HG02870 (cell line): Measurements from ENCODE around the gene KDSR.
A peak's percentile ranks its signal among the peaks of the same experiment; 100 is the strongest.
"Not testable (repeated sequence)": the region's sequence is repeated elsewhere in the genome, so short reads cannot be mapped to it uniquely, and the experiment has no call there.

Experiments
- ATAC-seq: cut with Tn5 transposase; IDR thresholded peaks from one replicate; pipeline ENCODE4 v1.9.1; 2021; ENCODE audit warnings: mild to moderate bottlenecking, moderate library complexity; ENCODE audit not compliant: unreplicated experiment

Gene KDSR

GRCh38 chr18:63366213-63367052, 573 bp downstream of the KDSR start:
- ATAC-seq = peak; percentile 26

GRCh38 chr18:63365876-63366212, 1.2 kb downstream of the KDSR start:
- no peak for ATAC-seq

- ATAC-seq = no peak
Measured at GRCh38 chr18:63363951-63364350, 3.1 kb downstream of the KDSR start.

GRCh38 chr18:63363420-63363819, 3.6 kb downstream of the KDSR start:
- ATAC-seq = not testable (repeated sequence)

GRCh38 chr18:63356272-63356896, 10.6 kb downstream of the KDSR start:
- no peak for ATAC-seq

DNA sequence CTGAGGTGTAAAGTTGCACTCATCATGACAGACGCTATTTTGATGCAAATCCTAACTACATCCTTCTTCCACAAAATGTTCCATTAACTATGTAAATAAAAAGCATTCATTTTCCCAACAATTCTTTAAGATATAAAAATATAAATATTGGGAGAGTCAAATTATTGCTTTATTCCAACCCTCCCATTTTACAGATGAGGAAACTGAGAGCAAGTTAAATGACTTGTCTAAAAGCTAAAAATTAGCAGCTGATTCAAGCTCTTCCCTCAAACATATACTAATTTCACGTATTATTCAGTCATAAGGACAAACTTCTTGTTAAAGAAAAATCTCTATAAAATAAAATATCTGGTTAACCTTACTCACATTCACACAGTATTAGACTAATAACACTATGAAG, 16.8 kb downstream of the KDSR start:
- no peak for ATAC-seq

DNA sequence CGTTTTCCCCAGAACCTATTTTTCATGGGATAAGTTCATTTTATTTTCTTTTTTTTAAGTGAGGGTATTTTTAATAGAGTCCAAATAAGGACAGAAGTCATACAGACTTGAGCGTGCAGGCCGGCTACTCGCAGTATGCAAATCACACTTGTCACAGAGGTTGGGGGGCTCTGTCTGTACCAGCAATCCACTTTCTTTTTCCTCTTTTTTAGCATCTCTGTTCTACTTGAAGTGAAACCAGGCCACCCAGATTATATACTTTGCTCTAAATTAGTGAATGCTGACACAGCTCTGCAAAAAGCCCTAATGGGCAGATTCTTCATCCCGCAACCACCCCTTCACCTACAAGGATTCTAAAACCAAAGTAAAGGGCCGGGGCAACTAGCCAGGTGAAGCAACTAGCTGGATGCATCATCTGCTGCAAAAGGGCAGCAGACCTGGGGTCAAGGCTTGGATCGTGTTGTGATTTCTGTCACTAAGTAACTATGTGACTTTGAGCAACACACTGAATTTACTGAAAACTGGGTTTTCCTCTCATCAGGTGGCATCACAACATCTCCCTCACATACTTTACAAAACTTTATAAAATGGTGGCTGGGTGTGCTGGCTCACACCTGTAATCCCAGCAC, 18.4 kb downstream of the KDSR start:
- no peak for ATAC-seq

DNA sequence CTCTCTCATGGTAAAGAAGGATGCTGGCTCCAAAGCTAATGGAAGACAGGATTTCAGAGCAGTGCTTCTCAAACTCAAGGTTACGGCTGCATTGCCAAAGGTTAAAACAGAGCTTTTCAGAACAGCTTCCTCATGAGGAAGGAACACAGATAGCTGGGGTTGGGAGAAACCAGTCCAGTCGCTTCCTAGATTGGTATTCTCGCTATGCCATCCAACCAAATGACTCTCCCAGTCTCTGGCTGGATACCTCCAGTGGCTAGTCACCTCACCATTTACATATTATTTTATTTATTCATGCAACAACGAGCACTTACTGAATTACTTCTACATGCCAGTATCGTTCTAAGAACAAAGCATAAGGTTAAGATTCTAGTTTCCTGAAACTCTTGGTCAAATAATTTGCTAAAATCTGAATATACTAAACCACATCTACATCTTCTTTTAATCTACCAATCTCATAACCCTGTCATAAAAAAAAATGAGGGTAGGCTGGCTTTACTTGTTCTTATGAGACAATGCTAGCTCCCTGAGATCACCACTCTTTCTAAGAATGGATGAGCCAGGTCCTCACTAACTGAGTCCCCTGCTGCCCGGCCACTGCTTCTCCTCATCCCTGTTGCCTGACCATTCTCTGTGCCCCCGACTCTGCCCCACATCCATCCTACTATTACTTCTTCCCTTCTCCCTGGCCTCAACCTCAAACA, 20.4 kb downstream of the KDSR start:
- no peak for ATAC-seq

GRCh38 chr18:63346031-63346430, 21.0 kb downstream of the KDSR start:
- no peak for ATAC-seq

- ATAC-seq = no peak
Measured at GRCh38 chr18:63344918-63345317, 22.1 kb downstream of the KDSR start.

- ATAC-seq = no peak
Measured at GRCh38 chr18:63344263-63344662, 22.7 kb downstream of the KDSR start.

- ATAC-seq = peak; percentile 90
Measured at GRCh38 chr18:63342206-63342605, 24.8 kb downstream of the KDSR start.

DNA sequence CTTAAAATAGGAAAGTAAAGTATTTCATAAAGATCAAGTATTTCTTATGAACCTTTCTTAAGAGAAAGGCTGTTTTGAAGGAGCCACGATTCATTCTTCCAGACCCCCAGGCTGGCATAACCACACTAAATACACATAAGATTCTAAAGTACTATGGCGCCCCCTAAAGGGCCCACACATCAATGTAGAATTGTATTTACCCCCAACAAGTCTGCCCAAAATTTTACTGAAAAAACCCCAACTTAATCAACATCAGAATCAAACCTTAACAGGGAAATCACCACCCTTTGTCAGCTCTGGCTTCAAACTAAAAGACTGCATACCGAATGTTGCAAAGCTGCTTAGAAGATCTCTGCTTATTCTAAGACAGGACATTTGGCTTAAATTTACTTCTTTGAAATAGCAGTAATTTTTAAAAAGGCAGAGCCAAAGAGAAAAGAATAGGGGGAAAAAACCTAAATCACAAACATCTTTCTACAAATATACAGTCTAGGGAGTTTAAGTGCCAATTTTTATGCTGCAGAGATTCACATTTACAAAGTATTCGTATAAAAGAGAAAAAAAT, 27.0 kb downstream of the KDSR start:
- ATAC-seq = no peak

- no peak for ATAC-seq
Measured at GRCh38 chr18:63336366-63337099, 30.5 kb downstream of the KDSR start.

DNA sequence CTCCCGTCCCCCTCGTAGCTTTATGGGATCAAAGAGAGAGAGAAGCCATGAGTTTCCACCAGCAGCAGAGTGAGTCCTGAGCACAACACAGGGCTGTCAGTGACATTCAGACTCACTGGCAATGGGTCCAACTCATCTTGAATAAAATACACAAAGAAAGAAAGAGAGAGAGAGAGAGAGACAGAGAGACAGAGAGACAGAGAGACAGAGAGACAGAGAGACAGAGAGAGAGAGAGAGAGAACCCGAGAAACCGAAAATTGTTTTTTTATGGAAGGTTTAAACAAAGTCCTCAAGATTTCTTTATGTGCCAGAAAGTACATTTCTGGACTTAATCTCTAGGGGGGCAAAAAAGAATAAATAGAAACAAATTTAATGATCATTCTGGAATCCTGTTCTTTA, 35.9 kb downstream of the KDSR start:
- ATAC-seq = no peak

DNA sequence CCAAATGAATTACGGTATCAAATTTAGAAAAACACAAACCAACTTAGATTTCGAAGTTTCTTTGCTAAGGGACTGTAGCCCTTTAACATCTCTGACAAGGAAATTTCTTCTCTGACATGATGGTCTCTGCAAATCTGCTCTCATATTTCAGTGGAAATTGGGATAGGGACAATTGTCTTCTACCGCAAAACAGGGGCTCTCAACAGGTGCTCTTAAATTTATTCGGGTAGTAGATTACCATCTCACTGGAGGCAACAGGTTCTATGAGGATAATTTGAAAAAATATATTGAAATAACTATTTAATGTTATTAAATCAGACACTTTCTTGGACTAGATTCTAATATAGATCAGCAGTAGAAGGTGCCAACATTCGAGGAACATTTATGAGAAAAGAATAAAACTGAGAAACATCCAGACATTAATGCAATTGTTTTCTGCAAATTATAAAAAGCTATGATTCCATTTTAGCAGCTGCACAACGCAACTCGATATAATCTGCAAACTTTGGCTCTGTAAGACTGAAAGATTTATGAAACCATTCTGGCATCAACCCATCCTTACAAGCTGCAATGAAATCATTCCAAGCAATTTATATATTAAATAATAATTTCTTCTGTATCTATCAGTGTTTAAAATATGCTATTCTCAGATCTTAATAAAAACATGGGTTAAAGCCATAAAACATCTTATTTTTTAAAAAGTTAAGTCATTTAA, 37.4 kb downstream of the KDSR start:
- no peak for ATAC-seq

DNA sequence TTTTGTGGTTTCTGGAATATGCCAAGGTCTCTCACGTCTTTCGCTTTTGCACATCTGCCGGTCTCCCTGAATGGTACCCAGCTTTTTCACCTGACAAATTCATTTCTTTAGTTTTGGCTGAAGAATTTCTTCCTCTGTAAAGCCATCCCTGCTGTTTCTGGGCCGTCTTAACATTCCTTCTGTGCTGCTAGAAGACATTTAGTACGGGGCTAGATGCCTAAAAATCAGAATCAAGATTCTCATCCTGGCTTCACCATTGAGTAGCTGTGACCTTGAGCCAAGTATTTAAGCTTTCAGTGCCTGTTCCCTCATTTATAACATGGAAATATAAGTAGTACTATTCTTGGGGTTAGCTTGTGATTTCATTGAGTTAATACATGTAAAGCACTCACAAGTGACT, 41.0 kb downstream of the KDSR start:
- no peak for ATAC-seq

GRCh38 chr18:63325086-63325686, 41.8 kb downstream of the KDSR start:
- ATAC-seq = no peak

DNA sequence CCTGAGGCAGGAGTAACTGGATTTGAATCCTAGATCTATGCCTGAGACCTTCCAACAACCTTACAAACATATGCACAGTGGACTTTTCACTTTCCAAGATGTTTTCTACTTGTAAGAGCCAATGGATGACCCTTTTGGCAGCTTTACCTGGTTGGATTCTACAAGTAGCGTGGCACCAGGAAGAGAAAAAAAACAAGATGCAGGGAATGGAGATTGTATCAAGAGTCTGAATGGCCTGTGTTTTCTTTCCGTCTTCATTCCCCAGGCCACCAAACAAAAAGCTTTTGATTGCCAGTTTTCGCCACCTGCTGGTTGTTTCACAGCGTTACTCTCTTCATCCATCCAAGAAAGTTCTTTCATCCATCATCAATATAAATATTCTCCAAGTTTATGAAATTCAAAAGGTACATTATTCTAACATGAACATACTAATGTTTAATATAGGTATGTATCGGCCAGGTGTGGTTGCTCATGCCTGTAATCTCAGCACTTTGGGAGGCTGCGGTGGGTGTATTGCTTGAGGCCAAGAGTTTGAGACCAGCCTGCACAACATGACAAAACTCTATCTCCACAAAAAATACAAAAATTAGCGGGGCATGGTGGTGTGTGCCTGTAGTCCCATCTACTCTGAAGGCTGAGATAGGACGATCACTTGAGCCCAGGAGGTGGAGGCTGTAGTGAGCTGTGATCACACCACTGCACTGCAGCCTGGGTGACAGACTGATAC, 43.9 kb downstream of the KDSR start:
- ATAC-seq = no peak
